Stimulated activated CD4-positive, alpha-beta T cell treated with anti-CD3 and anti-CD28 coated beads, Interleukin-2, amount 100 ng/mL, for 4 hours (primary cell): ENCODE results near the gene ARVCF.

ENCODE experiments used
- DNase-seq: peaks from one replicate; pipeline ENCODE4 v3.0.0-alpha.2; 2020; ENCODE audit warnings: low read depth

ARVCF gene

DNA sequence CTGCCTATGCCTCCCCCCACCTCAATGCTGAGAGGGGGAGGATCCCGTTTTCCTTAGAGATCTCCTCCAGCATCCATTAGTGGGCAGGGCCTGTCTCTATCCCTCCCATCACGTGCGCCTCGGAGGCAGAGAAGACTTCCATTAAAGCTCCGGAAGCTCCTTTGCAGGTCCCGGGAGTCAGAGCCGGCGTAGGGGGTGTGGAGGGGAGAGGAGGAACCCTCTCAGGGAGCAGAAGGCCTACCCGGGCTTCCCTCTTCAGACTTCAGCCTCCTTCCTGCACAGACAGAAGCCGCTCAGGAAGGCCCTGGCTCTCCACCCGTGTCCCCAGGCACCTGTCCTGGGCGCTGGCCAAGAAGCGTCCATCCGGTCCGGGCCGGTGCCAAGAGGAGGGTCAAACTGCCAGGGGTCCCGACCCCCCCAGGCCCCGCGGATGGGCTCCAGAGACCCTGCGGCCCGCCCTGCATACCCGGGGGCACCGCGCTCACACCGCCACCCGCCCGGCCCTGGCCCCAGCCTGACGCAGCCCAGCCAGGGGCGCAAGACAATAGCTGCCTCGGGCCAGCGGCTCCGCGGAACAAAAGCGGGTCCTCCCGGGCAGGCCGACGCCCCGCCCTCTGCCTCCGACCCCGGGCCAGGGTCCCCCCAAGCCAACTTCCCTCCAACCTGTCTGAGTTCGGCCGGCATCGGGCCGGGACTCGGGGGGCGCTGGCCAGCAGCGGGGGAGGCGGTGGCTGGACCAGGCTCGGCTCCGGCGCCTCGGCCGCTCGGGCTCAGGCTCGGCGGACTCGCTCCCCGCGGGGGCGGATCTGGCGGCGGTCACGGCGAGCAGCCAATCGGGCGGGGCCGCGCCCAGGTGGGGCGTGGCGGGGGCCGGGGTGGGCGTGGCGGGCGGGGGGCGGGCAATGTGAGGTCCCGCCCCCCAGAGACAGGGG lies 29.9 kb downstream of the ARVCF start:
- DNase-seq: peak; percentile 9

DNA sequence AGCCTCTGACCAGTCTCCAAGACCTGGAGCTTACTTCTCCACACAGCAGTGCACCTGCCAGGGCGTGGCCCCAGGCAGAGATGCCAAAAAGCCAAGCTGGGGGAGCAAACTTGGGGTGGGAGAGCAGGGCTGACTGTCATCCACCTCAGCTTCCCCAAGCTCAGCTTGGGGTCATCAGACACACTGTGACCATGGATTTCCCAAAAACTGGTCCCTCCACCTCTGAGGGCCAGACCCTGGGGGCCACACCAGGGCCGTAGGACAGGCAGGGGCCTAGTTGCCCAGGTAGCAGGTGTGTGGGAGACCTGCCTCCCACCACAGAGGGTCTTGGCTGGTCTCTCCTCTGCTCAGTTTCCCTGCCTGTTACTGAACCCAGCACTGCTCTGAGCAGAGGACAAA lies 30.6 kb downstream of the ARVCF start:
- no peak for DNase-seq

DNA sequence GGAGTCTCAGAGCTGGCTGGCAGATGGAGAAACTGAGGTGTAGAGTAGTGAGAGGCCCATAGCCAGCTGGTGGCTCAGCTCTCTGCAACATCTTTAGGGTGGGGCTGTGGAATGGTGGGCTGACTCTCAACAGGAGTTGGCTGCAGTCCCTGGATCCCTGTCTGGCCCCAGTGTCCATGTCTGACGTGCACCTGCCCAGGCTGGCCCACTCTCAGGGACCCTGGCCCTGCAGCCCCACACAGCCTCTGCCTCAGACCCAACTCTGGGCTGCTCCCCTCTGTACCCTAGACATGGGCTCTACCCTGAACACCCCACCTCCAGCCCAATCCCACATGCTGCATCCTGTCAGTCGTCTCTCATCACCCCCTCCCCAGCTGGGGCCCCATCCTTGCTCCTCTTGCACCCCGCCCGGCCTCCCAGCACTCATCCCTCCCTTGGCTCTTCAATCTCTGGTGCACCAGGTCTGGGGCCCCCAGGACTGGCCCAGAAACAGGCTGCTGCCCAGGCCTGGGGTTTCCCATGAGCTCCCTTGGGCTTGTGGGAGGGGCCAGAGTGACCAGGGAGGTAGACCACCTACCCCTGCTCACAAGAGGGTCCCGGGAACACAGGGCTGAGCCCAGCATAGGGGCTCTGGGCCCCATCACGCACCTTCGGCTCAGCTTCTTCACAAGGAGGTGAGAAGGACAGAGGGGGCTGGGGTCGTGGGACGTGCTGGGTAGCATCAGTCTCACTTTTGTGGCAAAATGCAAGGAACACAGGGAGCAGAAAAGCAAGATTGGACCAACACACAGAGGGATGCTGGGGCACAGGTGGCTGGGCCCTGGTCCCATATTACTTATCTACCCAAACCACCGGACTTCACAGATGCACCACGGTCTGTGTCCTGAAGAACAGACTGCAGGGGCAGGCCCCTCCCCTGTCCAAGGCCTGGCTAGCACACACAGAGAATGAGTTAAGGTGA lies 31.5 kb downstream of the ARVCF start:
- DNase-seq: no peak

DNA sequence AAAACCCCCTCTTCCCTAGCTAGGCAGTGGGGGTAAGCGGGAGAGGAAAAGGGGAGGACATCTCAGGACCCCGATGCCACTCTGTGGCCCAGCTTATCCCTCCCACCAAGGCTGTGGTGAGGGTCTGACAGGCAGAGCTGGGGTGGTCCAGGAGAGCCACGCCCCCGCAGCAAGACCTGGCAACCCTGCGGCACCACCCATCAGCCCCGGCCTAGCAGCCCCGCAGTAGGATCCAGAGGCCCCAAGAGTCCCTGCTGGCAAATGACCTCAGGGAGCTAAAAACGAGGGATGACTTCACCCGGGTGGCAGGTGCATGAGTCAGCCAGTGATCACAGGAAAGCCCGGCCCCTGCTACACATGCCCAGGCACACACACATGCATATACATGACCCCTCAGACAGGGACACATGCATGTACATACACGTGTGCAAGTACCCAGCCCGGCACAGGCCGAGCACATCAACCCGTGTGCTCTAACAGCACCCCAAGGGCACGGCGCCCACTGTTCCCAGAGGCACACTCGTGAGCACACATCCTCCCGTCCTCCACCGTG lies 32.3 kb downstream of the ARVCF start:
- DNase-seq: no peak

DNA sequence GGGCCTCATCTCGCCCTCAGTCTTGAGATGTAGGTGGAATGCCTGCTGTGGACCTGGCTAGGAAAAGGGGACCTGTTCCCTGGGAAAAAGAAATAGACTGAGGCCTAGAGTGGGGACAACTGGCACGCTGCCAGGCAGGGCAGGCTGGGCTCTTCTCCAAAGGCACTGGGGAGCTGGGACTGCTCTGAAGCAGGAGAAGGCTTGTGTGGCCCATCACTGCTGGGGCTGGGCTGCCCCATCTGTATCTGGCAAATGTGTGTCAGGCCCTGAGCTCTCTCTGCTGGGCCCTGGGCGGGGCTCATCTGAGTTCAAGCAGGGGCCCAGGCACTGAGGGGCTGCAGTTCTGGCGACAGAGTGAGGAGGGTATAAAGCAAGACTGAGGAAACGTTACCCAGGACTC lies 32.9 kb downstream of the ARVCF start:
- DNase-seq: no peak

DNA sequence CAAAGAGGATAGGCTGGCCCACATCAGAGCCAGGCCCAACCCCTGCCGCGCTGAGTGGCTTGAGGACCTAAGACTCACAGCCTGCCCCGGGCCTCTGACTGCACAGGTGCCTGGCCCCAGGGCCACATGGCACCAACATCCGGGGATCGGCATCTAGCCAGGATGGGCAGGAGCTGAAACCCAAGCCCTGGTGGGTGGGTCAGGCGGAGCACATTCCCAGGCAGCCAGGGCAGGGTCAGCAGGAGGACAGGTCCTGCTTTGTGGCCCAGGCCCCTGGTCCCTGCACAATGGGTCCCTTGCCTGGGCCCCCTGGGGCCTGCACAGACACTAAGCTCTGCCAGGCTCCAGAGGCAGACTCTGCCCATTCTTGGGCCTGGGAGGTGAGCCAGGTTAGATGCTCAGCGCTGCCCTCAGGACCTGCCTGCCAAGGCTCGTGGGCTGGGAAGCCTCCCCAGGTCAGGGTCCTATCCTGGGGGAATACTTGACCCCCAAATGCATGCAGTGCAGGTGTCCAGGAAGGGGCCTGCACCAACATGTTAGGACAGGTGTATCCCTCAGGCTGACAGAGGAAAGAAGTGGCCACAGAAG lies 33.5 kb downstream of the ARVCF start:
- no peak for DNase-seq

DNA sequence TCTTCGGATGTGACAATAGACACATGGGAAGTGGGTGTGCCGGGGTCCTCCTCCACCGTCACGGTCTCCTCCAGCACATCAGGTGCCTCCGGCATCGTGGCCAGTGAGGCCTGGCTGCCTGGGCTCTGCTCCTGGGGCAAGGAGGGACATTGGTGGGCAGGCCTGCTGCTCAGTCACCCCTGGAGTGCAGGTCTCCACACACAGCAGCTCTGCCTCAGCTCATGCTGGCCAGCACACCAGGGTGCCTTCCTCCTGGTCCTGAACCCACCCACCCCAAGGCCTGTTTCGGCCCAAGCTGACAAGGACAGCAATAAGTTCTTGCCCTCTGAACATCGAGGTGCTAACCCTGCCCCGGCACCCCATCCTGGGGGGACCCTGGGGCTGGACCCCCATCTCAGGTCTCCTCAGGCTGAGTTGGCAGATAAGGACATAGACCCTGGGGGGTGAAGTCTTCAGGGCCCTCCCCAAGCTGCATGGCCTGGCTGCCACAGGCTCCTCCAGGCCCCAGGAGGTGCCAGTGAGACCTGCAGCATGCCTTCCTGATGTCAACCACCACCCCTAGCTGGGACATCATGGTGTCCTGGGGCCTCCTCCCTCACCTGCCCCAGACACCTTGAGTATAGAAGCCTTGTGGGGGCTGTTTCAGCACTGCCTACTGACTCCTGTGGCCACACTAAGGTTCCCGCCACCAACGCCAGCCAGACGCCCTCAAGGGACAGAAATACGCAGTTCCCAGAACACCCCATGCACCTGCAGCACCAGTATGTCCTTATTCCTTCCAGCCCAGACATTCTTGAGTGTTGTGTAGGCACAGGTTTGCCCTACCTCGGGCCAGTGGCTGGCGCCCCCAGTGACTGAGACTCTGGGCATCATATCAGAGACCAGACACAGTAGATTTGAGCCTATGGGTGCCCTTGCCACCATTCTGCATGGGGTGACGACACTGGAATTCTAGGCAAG lies 34.4 kb downstream of the ARVCF start:
- no peak for DNase-seq

DNA sequence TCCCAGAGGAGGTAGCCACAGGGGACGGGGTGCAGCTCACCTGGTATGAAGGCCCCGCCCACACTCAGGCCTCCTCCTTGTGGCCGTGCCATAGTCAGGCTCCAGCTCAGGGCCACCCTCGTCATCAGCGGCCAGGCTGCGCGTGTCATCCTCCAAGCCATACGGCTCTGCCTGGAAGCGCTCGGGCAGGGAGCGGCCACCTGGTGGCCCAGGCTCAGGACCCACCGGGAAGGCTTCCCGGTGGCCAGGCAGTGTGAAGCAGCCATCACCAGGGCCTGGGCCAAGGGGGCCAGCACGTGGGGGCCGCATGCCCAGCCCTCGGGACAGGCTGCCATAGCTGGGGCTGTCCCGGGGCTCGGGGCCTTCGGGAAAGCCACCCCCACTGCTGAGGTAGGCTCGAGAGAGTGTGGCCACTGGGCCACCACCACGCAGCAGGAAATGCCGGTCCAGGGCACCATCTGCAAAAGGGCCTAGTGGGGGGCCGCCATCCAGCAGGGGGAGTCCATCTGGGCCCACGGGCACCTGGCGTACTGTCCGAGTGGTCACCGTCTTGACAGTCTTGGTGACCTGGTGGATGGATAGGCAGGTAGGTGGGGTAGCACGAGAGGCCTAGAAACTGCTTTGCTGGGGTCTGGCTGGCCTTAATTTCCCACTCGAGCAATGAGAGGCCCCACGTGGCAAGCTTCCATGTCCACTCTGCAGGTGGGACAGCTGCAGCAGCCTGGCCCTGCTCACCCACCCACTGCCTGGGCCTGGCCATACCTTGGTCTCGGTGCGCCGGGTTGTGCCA lies 35.3 kb downstream of the ARVCF start:
- no peak for DNase-seq

DNA sequence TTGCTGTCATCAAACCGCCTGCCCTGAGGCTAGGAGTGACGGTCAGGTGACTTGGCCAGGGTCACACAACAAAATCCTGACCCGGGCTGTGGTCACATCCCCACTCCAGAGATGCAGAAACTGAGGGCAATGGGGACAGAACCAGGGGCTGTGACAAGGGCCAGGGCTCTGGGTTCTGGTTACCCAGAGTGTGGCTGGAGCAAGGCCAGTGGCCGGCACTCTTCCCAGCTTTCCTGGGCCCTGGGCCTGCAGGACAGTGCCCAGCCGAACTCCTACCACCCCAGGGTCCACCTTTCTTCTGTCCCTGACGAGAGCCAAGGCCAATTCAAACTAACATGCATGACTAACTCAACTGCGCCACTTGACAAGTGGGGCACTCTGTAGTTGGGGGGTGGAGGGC lies 35.9 kb downstream of the ARVCF start:
- no peak for DNase-seq

DNA sequence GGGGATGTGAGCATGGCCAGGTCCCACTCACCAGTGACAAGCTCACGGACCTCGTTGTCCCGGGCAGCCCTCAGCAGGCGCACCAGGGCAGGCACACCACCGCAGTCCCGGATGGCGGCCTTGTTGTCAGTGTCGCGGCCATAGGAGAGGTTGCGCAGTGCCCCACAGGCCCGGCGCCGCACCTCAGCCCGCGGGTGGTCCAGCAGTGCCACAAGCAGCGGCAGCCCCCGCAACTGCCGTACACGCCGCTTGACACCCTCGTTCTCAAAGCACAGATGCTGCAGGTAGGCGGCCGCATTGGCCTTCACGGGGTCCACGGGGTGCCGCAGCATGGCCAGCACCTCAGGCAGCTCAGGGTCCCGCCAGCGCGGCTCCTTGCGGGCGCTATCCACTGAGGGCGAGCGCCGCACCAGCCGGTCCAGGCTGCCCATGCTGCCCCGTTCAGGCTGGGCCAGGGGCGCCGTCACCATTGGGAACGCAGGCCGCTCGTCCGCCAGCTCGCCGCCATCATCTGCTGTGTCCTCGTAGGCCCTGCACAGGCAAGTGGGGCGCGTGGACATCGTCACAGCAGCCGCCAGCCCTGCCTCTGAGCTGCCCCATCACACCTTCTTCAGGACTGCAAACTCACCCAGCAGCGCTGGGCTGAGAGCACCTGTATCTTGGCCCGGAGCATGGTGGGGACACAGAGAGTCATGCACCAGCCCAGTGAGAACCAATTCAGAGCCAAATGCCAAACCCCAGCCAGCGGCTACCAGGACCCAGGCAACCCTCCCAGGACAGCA lies 36.7 kb downstream of the ARVCF start:
- DNase-seq: no peak

DNA sequence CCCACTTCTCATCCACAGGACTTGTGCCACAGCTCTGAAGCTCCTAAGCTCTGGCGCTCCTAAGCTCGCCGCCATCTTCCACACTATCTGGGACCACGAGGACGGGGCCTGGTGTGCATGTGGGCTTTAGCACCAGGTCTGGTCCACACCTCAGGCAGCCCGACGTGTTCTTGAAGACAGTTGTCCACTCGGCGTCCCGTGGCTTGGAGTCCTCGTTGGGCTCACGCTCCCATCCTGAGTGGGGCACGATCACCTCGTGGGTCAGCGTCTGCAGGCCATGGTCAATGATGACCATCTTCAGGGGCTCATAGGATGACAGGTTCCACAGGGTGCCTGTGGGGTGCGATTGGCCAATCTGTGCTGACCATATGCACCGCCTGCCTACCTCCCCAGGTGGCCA lies 37.9 kb downstream of the ARVCF start:
- DNase-seq: no peak

DNA sequence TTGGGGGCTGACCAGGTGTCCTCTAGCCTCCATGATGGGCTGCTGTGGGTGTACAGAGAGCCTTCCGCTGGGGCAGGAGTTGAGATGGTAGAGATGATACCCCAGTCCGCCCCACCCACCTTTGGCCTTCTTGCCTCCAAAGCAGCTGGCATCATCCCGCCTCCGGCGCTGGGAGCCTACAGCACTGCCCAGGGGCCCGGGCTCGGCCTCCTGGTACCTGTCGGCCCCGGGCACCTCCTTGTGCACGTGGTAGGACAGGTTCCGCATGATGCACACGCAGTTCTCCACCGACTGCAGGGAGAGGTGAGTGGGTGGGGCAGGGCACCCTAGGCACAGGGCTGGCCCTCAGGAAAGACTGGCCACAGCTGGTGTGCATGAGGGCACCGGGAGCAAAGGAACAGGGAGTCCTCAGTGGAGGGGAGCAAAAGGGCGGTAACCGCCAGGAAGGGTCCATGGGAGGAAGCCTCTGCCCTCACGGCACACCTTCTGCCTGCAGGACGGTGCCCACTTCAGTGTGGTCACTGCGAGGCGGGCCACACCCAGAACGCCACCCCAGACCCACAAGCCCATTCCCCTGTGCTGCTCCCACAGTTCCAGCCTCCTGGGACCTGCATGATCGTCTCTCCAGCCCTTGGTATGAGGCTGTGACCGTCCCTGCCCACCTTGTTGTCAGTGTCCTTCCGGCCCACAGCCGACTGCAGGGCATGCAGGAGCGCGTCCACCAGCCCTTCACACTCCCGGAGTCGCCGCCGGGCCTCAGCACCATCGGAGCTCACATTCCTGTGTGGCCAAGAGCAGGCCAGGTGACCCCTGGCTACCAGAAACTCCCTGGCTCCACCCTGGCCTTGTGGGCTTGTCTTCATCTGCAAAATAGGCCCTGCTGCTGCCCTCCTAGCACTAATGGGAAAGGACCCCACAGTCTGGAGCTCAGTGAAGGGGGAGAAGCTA lies 39.1 kb downstream of the ARVCF start:
- no peak for DNase-seq

DNA sequence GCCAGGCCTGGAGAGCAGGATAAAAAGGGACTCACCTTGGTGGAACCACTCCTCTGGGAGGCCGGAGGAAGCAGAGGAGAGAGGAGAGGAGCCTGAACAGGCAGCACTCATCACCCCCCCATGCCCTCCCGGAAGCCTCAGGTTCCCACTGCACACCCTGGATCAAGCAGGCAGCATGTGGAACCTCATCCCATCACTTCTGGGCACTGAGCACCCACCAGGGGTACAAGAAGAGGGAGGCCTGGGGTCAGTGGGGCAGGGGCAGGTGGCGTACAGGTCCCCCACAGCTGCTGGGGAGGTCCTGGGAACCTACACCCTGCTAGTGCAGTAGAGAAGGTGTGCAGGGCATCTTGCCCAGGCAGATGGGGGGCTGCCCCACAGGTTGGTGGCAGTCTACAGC lies 40.0 kb downstream of the ARVCF start:
- DNase-seq: no peak

DNA sequence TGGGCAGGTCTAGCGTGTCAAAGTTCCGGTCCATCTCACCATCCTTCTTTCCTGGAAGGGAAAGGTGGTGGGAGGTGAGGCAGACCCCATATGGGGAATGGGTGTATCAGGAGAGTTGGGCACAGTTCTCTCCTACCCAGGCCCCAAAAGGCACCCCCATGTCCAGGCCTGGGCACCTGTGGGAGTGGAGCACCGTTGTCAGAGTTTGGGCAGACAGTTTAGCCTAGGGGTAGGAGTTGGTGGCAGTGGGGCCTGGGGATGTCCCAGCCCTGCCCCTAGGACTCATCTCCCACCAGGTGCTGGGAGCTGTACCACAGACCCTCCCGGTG lies 41.0 kb downstream of the ARVCF start:
- DNase-seq: no peak

DNA sequence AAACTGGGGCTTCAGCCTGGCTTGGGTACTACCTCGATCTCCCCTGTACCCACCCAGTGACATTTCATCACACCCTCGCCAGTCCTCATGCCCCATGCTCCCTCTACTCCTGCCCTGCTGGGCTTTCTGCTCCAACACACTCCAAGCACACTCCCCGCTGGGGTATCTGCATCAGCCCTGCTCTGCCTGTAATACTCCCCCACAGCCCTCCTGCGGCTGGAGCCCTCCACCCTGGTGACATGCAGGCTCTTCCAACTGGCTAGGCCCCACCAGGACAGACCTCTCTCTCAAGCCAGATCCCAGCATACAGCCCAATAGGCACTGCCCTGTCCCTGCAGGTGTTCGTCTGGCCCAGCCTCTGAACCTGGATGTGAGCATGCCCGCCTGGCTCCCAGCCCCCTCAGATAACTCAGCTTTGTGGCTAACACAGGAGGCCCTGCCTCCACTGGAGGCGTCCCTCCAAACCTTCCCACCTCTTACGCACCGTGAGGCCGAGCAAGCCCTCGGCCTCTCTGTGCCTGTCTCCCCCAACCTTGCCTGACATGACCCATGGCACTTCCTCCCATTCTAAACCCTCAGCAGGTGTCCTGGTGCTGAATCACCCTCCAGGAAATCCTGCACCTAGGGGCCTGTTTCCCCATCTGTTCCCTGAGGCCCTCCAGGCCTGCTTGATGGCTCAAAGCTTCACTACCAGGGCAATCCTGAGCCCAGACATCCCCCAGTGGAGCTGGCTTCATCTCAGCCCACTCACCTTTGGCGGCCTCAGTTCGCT lies 41.5 kb downstream of the ARVCF start:
- no peak for DNase-seq

DNA sequence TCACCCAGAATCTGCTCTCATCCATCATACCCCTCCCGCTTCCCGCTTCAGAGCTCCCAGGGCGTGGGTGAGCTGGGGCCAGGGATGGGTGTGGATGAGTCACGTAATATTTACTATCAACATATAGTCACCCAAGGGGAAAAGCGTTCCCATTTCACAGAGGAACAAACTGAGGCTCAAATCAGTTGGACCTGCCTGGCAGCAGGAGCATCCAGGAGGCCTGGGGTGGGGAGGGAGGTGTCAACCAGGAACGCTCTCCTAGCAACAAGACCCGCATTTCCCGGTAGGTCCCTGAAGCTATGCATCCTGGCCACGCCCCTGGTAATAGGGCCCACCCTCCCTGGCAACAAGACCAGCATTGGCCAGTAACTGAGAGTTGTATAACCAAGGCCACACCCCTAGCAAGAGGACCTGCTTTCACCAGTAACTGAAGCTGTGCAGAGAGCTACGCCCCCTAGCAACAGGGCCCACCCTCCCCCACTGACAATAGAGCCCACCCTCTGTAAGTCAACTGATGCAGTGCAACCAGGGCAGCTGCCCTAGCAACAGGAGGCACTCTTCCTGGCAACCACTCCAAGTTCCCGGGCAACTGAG lies 42.3 kb downstream of the ARVCF start:
- DNase-seq: no peak

DNA sequence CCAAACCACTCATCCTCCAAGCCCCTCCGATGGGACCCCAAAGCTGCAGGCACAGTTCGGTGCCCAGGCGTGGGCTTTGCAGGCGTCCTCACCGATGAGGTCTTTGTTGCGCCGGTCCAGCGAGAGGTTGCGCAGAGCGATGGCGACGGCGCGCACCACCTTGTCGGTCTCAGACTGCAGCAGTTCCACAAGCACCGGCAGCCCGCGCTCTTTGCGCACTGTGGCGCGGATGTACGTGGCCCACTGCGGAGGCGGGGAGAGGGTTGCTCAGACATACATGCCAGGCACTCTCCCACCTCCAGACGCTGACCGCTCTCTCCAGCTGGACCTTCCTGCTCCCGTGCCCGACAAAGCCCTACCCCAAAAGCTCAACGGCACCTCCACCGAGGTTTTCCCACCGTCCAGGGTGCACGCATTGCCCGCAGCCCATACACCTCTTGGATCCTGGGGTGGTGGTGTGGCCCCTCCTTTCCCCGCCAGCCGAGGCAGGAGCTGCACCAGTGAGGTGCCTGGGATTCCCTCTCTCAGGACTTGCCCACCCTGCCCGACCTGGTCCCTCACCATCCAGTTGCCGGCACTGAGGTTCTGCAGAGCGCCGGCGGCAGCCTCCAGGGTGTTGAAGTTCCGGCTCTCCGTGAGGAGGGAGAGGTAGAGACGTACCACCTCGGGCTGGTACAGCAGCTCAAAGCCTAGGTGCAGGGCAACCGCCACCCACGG lies 42.9 kb downstream of the ARVCF start:
- no peak for DNase-seq
